Liver (tissue), 9 donors: Measurements from ENCODE around the gene C1orf21. TPM values are rescaled to one million over a fixed set of nuclear protein-coding genes. Genes with fewer than 3 reads are reported as not detected.
"Not testable (repeated sequence)": the region's sequence is repeated elsewhere in the genome, so short reads cannot be mapped to it uniquely, and the experiment has no call there.

Experiments
- DNase-seq: peaks from one replicate; pipeline ENCODE4 v3.0.0-alpha.2; 2017; ENCODE audit warnings: low spot score
- H3K27ac ChIP-seq, 2 donors: one replicate each; pipeline ENCODE4 v1.7.0; 2013; ENCODE audit warnings: inconsistent platforms in 2 of 2, low read length in 2 of 2, control low read depth in 1 of 2, low read depth in 1 of 2, mild to moderate bottlenecking in 1 of 2
- H3K27me3 ChIP-seq, 4 donors: one replicate each; pipeline versions ENCODE4 v1.6.1 to v1.7.0; 2013; ENCODE audit warnings: low read length in 3 of 4, inconsistent platforms in 1 of 4, mild to moderate bottlenecking in 1 of 4, moderate library complexity in 1 of 4; ENCODE audit not compliant: control insufficient read depth in 4 of 4, insufficient read depth in 4 of 4
- H3K36me3 ChIP-seq, 4 donors: one replicate each; pipeline versions ENCODE4 v1.6.1 to v1.7.0; 2013; ENCODE audit warnings: low read length in 3 of 4, mild to moderate bottlenecking in 3 of 4, low read depth in 1 of 4, moderate library complexity in 1 of 4; ENCODE audit not compliant: control insufficient read depth in 4 of 4, insufficient read depth in 3 of 4
- H3K4me1 ChIP-seq, 4 donors: one replicate each; pipeline versions ENCODE4 v1.6.1 to v1.7.0; 2013; ENCODE audit warnings: low read length in 3 of 4, mild to moderate bottlenecking in 3 of 4, moderate library complexity in 1 of 4; ENCODE audit not compliant: control insufficient read depth in 4 of 4, insufficient read depth in 4 of 4
- H3K4me3 ChIP-seq, 3 donors: one replicate each; pipeline versions ENCODE4 v1.6.1 to v1.7.0; 2013; ENCODE audit warnings: low read length in 3 of 3, control low read depth in 1 of 3, low read depth in 1 of 3, mild to moderate bottlenecking in 1 of 3
- H3K9ac ChIP-seq, 2 donors: one replicate each; pipeline ENCODE4 v1.7.0; 2013; ENCODE audit warnings: low read length in 2 of 2, mild to moderate bottlenecking in 2 of 2, moderate library complexity in 2 of 2, control low read depth in 1 of 2, low read depth in 1 of 2
- H3K9me3 ChIP-seq, 4 donors: one replicate each; pipeline versions ENCODE4 v1.6.1 to v1.7.0; 2013; ENCODE audit warnings: low read length in 3 of 4; ENCODE audit not compliant: control insufficient read depth in 4 of 4
- ATF3 ChIP-seq: IDR thresholded peaks from 2 replicates; pipeline ENCODE4 v1.6.1; 2016; ENCODE audit warnings: antibody characterized with exemption
- EGR1 ChIP-seq, 2 donors: IDR thresholded peaks; 2 replicates each; pipeline ENCODE4 v1.6.1; 2016 to 2018; ENCODE audit warnings: antibody characterized with exemption in 2 of 2, low read depth in 2 of 2
- FOXA1 ChIP-seq: IDR thresholded peaks from 2 replicates; pipeline ENCODE4 v1.6.1; 2016; ENCODE audit warnings: antibody characterized with exemption
- FOXA2 ChIP-seq: IDR thresholded peaks from 2 replicates; pipeline ENCODE4 v1.6.1; 2016; ENCODE audit warnings: antibody characterized with exemption
- GABPA ChIP-seq, 2 donors: IDR thresholded peaks in 1 of 2; conservative IDR thresholded peaks in 1 of 2; 2 replicates each; pipeline ENCODE4 v1.6.1; 2016; ENCODE audit warnings: antibody characterized with exemption in 2 of 2, mild to moderate bottlenecking in 1 of 2, moderate library complexity in 1 of 2
- HNF4A ChIP-seq, 2 donors: conservative IDR thresholded peaks; 2 replicates each; pipeline ENCODE4 v1.6.1; 2016; ENCODE audit warnings: antibody characterized with exemption in 2 of 2, mild to moderate bottlenecking in 2 of 2
- HNF4G ChIP-seq: IDR thresholded peaks from 2 replicates; pipeline ENCODE4 v1.6.1; 2016; ENCODE audit warnings: antibody characterized with exemption
- JUND ChIP-seq, 2 donors: IDR thresholded peaks; 2 replicates each; pipeline ENCODE4 v1.6.1; 2016; ENCODE audit warnings: antibody characterized with exemption in 2 of 2
- NR2F2 ChIP-seq: IDR thresholded peaks from 2 replicates; pipeline ENCODE4 v1.6.1; 2016; ENCODE audit warnings: antibody characterized with exemption
- RAD21 ChIP-seq, 2 donors: IDR thresholded peaks; 2 replicates each; pipeline ENCODE4 v1.6.1; 2016; ENCODE audit warnings: antibody characterized with exemption in 2 of 2, mild to moderate bottlenecking in 2 of 2
- REST ChIP-seq: IDR thresholded peaks from 2 replicates; pipeline ENCODE4 v1.6.1; 2016; ENCODE audit warnings: antibody characterized with exemption, mild to moderate bottlenecking
- RXRA ChIP-seq, 2 donors: IDR thresholded peaks; 2 replicates each; pipeline ENCODE4 v1.6.1; 2017 to 2018; ENCODE audit warnings: antibody characterized with exemption in 2 of 2, mild to moderate bottlenecking in 1 of 2
- SP1 ChIP-seq: IDR thresholded peaks from 2 replicates; pipeline ENCODE4 v1.6.1; 2018; ENCODE audit warnings: antibody characterized with exemption, mild to moderate bottlenecking
- TAF1 ChIP-seq: conservative IDR thresholded peaks from 2 replicates; pipeline ENCODE4 v1.6.1; 2016; ENCODE audit warnings: antibody characterized with exemption, mild to moderate bottlenecking
- YY1 ChIP-seq: IDR thresholded peaks from 2 replicates; pipeline ENCODE4 v1.6.1; 2016; ENCODE audit warnings: antibody characterized with exemption, mild to moderate bottlenecking
- WGBS: extraction: QIAGEN DNeasy Blood & Tissue Kit; methylation state at CpG from one replicate; pipeline ENCODE4 v1.1.7; 2013; 5-methylcytosine and 5-hydroxymethylcytosine counted together
- polyA plus RNA-seq, 2 donors: library from polyadenylated mRNA; stranded (reverse) in 1 of 2; unstranded in 1 of 2; fragments of 200-250 nt in 1 of 2; fragments of >200 nt in 1 of 2; fragmentation: Nextera tagmentation in 1 of 2; extraction: Ambion mirVana in 1 of 2; gene quantifications; one replicate each; pipeline versions ENCODE4 v1.2.1 to v1.2.3, GENCODE V29; 2013 to 2015
- total RNA-seq, 2 donors: library from RNA; depleted of rRNA; stranded (reverse); fragments of >200 nt; gene quantifications; one replicate each; pipeline ENCODE4 v1.2.3, GENCODE V29; 2014
- TF ChIP-seq, protein P1 (sequence below): fragments of 150-350 bp; IDR thresholded peaks from 2 replicates; pipeline ENCODE4 v1.5.1; 2017; ENCODE audit warnings: improper control_type of control experiment, low read depth, low read length; ENCODE audit not compliant: missing input control
- TF ChIP-seq, protein P2 (sequence below): IDR thresholded peaks from 2 replicates; pipeline ENCODE4 v1.6.1; 2016; ENCODE audit warnings: antibody characterized with exemption
- TF ChIP-seq, protein P3 (sequence below): IDR thresholded peaks from 2 replicates; pipeline ENCODE4 v1.6.1; 2016; ENCODE audit warnings: antibody characterized with exemption
- donor health status: healthy.
- donor health status: healthy.
- donor health status: healthy.
- donor health status: healthy.
- donor health status: healthy.

The C1orf21 gene
- total and polyA plus RNA-seq, 4 donors: 2.3 to 21.3 (median 13.4) TPM

DNA sequence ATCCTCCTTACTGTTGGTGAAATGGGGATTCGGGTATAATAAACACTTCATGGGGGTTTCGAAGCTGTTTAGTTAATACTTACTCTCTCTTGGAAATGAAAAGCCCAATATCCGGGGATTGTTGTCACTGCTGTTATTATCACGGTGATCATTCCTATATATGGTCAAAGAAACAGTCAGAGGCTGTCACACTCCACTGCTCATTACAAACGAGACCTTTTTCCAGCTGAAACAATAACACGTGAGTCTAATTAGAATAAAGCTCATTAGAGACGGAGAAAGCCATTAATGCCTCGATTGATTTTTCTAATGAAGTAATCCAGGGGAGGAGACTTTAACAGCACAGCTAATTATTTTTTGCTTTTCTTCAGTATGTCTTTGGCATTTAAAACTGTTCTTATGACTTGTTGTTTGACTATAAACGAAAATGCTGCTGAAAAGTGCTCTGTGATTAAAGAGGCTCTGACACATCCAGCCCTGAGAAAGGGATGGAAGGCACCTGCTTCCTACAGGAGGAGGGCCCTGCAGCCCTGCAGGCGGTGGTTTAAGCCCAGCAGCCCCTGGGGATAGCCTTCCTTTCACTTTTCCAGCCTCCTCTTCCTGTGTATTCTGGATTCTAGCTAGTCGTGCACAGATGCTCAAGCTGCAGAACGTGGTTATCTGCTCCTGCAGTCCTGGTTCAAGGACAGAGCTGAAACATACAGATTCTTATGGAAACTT, 224.2 kb downstream of the C1orf21 start:
- H3K27ac ChIP-seq: no peak overlapping the region
- 83% methylated on average over 12 of the region's 12 CpGs for WGBS
- H3K4me1 ChIP-seq: no peaks in the 10 kb centered on the region
- H3K27me3 ChIP-seq: no peaks in the 10 kb centered on the region
- no peak overlapping the region for H3K4me3 ChIP-seq
- H3K9me3 ChIP-seq: no peaks in the 10 kb centered on the region
- TF ChIP-seq SP1 (no peak), FOXA1 (no peak), JUND (IDR thresholded peaks at IDR 0.05) (no peak), GABPA (IDR thresholded peaks at IDR 0.05 in 1 of 2, conservative IDR thresholded peaks at IDR 0.05 in 1 of 2) (no peak), RAD21 (IDR thresholded peaks at IDR 0.05) (no peak), EGR1 (IDR thresholded peaks at IDR 0.05; ENCODE audit: low read depth in 2 of 2) (no peak), REST (no peak), HNF4G (no peak), RXRA (IDR thresholded peaks at IDR 0.05) (no peak), HNF4A (conservative IDR thresholded peaks at IDR 0.05) (no peak), NR2F2 (no peak), TAF1 (no peak), ATF3 (no peak), FOXA2 (no peak), YY1 (no peak)
- TF ChIP-seq, protein P1, sequence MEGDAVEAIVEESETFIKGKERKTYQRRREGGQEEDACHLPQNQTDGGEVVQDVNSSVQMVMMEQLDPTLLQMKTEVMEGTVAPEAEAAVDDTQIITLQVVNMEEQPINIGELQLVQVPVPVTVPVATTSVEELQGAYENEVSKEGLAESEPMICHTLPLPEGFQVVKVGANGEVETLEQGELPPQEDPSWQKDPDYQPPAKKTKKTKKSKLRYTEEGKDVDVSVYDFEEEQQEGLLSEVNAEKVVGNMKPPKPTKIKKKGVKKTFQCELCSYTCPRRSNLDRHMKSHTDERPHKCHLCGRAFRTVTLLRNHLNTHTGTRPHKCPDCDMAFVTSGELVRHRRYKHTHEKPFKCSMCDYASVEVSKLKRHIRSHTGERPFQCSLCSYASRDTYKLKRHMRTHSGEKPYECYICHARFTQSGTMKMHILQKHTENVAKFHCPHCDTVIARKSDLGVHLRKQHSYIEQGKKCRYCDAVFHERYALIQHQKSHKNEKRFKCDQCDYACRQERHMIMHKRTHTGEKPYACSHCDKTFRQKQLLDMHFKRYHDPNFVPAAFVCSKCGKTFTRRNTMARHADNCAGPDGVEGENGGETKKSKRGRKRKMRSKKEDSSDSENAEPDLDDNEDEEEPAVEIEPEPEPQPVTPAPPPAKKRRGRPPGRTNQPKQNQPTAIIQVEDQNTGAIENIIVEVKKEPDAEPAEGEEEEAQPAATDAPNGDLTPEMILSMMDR: no peak
- TF ChIP-seq, protein P2, sequence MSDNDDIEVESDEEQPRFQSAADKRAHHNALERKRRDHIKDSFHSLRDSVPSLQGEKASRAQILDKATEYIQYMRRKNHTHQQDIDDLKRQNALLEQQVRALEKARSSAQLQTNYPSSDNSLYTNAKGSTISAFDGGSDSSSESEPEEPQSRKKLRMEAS: no peak
- TF ChIP-seq, protein P3, sequence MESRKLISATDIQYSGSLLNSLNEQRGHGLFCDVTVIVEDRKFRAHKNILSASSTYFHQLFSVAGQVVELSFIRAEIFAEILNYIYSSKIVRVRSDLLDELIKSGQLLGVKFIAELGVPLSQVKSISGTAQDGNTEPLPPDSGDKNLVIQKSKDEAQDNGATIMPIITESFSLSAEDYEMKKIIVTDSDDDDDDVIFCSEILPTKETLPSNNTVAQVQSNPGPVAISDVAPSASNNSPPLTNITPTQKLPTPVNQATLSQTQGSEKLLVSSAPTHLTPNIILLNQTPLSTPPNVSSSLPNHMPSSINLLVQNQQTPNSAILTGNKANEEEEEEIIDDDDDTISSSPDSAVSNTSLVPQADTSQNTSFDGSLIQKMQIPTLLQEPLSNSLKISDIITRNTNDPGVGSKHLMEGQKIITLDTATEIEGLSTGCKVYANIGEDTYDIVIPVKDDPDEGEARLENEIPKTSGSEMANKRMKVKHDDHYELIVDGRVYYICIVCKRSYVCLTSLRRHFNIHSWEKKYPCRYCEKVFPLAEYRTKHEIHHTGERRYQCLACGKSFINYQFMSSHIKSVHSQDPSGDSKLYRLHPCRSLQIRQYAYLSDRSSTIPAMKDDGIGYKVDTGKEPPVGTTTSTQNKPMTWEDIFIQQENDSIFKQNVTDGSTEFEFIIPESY: no peak
- no peak overlapping the region for H3K9ac ChIP-seq
- no peak for DNase-seq
- H3K36me3 ChIP-seq: no peaks in the 10 kb centered on the region

GRCh38 chr1:184612229-184612628, 225.4 kb downstream of the C1orf21 start:
- not testable (repeated sequence) for H3K27me3 ChIP-seq, H3K9me3 ChIP-seq, DNase-seq, H3K36me3 ChIP-seq, H3K9ac ChIP-seq, H3K4me1 ChIP-seq, H3K4me3 ChIP-seq, H3K27ac ChIP-seq
- WGBS: 81% methylated on average over 5 of the region's 5 CpGs
